K562 (cell line): ENCODE results near the gene AP2S1. TPM values are rescaled to one million over a fixed set of nuclear protein-coding genes. Genes with fewer than 3 reads are reported as not detected.
A peak's percentile ranks its signal among the peaks of the same experiment; 100 is the strongest.

Source experiments
- ATAC-seq: fragments of 200-7000 bp; cut with Tn5 transposase; 3 replicates; pipeline ENCODE4 v1.9.1; 2020; ENCODE audit warnings: moderate library complexity
- BruUV-seq: library from RNA; stranded (reverse); fragments of 400-500 nt; replicated peaks from 2 replicates; lab custom pipeline; 2021; lab: Mats Ljungman, UMichigan
- CTCF ChIA-PET: fragments of 300-600 bp; formaldehyde crosslinking; extraction: SDS; loops from one replicate; lab custom pipeline; 2021; ENCODE audit warnings: low intra/inter-chr PET ratio; lab: Yijun Ruan, JAX
- POLR2A ChIA-PET: fragments of 300-600, 350-650 bp; sonication (Branson Sonifier 250); formaldehyde crosslinking; extraction: SDS; loops from one replicate; lab custom pipeline; 2021; ENCODE audit warnings: antibody characterized with exemption, inconsistent platforms; lab: Yijun Ruan, JAX
- DNase-seq, 4 experiments: peaks; one replicate each; pipeline versions ENCODE4 v3.0.0 to v3.0.0-alpha.2; 2011 to 2018; ENCODE audit warnings: low spot score in 3 of 4, mixed read lengths in 3 of 4; ENCODE audit errors: extremely low read depth in 1 of 4
- FAIRE-seq: peaks from 2 replicates; lab custom pipeline; 2011; peaks lifted over from hg19 to GRCh38; lab: Jason Lieb, UNC
- H2AFZ ChIP-seq: 2 replicates; pipeline ENCODE4 v1.6.0; 2011; ENCODE audit warnings: low read depth, low read length, control low read depth, inconsistent platforms
- H3K27ac ChIP-seq: fragments of 200-600 bp; 3 replicates; pipeline ENCODE4 v1.8.0; 2011; ENCODE audit warnings: low read depth, mild to moderate bottlenecking, control low read depth, inconsistent platforms, low read length, moderate library complexity, mixed read lengths; ENCODE audit errors: extremely low read depth
- H3K27me3 ChIP-seq, 2 experiments: fragments of 300-600 bp in 1 of 2; 2 replicates in 1 of 2; 3 replicates in 1 of 2; pipeline versions ENCODE4 v1.6.0 to v1.8.0; 2011; ENCODE audit warnings: inconsistent platforms in 2 of 2, low read length in 2 of 2, mild to moderate bottlenecking in 1 of 2, mixed read lengths in 1 of 2, moderate library complexity in 1 of 2; ENCODE audit not compliant: control insufficient read depth in 2 of 2, insufficient read depth in 2 of 2
- H3K36me3 ChIP-seq: fragments of 300-600 bp; 3 replicates; pipeline ENCODE4 v1.8.0; 2011; ENCODE audit warnings: mild to moderate bottlenecking, low read length, inconsistent platforms; ENCODE audit not compliant: control insufficient read depth, insufficient read depth
- H3K4me1 ChIP-seq, 2 experiments: fragments of 200-600 bp in 1 of 2; replicated peaks in 1 of 2; 2 replicates in 1 of 2; 3 replicates in 1 of 2; pipeline versions ENCODE4 v1.5.1 to v1.8.0; 2011; ENCODE audit warnings: inconsistent platforms in 2 of 2, low read length in 2 of 2, mild to moderate bottlenecking in 1 of 2, mixed read lengths in 1 of 2, moderate library complexity in 1 of 2; ENCODE audit not compliant: control insufficient read depth in 2 of 2, insufficient read depth in 2 of 2
- H3K4me2 ChIP-seq: 2 replicates; pipeline ENCODE4 v1.6.1; 2011; ENCODE audit warnings: low read length, control low read depth, inconsistent platforms, mixed read lengths; ENCODE audit not compliant: insufficient read depth
- H3K4me3 ChIP-seq: fragments of 200-600 bp; sonication (generic), shearing (Covaris generic); 2 replicates; pipeline ENCODE4 v1.5.1; 2016; ENCODE audit warnings: control low read depth, inconsistent platforms
- H3K79me2 ChIP-seq: fragments of 200-600 bp; 3 replicates; pipeline ENCODE4 v1.8.0; 2011; ENCODE audit warnings: low read length, inconsistent platforms; ENCODE audit not compliant: control insufficient read depth, insufficient read depth
- H3K9ac ChIP-seq, 2 experiments: 2 replicates each; pipeline versions ENCODE4 v1.6.0 to v1.6.1; 2011; ENCODE audit warnings: low read depth in 2 of 2, low read length in 2 of 2, control low read depth in 1 of 2, inconsistent platforms in 1 of 2, mild to moderate bottlenecking in 1 of 2, mixed read lengths in 1 of 2; ENCODE audit not compliant: insufficient read depth in 1 of 2
- H3K9me1 ChIP-seq: one replicate; pipeline ENCODE4 v1.6.0; 2011; ENCODE audit warnings: inconsistent platforms, mild to moderate bottlenecking, low read length, moderate library complexity; ENCODE audit not compliant: control insufficient read depth, insufficient read depth
- H3K9me3 ChIP-seq: replicated peaks from 2 replicates; pipeline ENCODE4 v1.5.1; 2011; ENCODE audit warnings: low read depth, low read length, inconsistent platforms; ENCODE audit not compliant: control insufficient read depth, insufficient read depth
- H4K20me1 ChIP-seq: replicated peaks from 2 replicates; pipeline ENCODE4 v1.6.1; 2011; ENCODE audit warnings: low read length, inconsistent platforms, mixed read lengths; ENCODE audit not compliant: control insufficient read depth, insufficient read depth
- EP300 ChIP-seq: IDR thresholded peaks from 2 replicates; pipeline ENCODE4 v1.6.1; 2012; ENCODE audit warnings: low read length, improper control_type of control experiment
- ESRRA ChIP-seq: fragments of 450-650 bp; IDR thresholded peaks from 2 replicates; pipeline ENCODE4 v1.6.1; 2014; ENCODE audit warnings: low read depth, mild to moderate bottlenecking, moderate library complexity, borderline replicate concordance
- GABPA ChIP-seq: fragments of 200-800 bp; sonication (Bioruptor generic); conservative IDR thresholded peaks from 2 replicates; pipeline ENCODE4 v1.6.1; 2016; ENCODE audit warnings: low read depth, missing genetic modification characterization, missing compliant biosample characterization
- HCFC1 ChIP-seq: IDR thresholded peaks from 2 replicates; pipeline ENCODE4 v1.6.1; 2012; ENCODE audit warnings: low read depth, low read length, improper control_type of control experiment
- LCOR ChIP-seq: sonication (generic); formaldehyde crosslinking; IDR thresholded peaks from 2 replicates; pipeline ENCODE4 v1.8.0; 2022; ENCODE audit warnings: mild to moderate bottlenecking, missing genetic modification reagents
- NELFE ChIP-seq: IDR thresholded peaks from 2 replicates; pipeline ENCODE4 v1.6.1; 2011; ENCODE audit warnings: mild to moderate bottlenecking; ENCODE audit not compliant: insufficient read depth, insufficient read length
- TCF7L2 ChIP-seq: fragments of 150-350 bp; IDR thresholded peaks from 2 replicates; pipeline ENCODE4 v1.6.1; 2016; ENCODE audit warnings: low read depth, mild to moderate bottlenecking, low read length, moderate library complexity
- ZNF133 ChIP-seq: fragments of 250-450 bp; sonication (Bioruptor Pico); IDR thresholded peaks from 2 replicates; pipeline ENCODE4 v1.4.0; 2020; ENCODE audit warnings: mild to moderate bottlenecking
- ZNF384 ChIP-seq: IDR thresholded peaks from 2 replicates; pipeline ENCODE4 v1.6.1; 2012; ENCODE audit warnings: low read depth, low read length, improper control_type of control experiment
- WGBS: fragments of 100-300 bp; shearing (Covaris generic); methylation state at CpG from one replicate; pipeline ENCODE4 v1.1.6; 2016; ENCODE audit warnings: low coverage, mixed read lengths; ENCODE audit not compliant: insufficient coverage; ENCODE audit errors: missing lambda C conversion rate; 5-methylcytosine and 5-hydroxymethylcytosine counted together
- in situ Hi-C: fragments of 300-500 bp; cut with MboI; formaldehyde crosslinking; loops from 4 replicates; pipeline ENCODE4 v1.15.0; 2018; ENCODE audit warnings: inconsistent platforms, mixed read lengths
- intact Hi-C: fragments of 100-400 bp; cut with micrococcal nuclease; formaldehyde crosslinking; loops from 2 replicates; pipeline ENCODE4 v1.14.2; 2022
- polyA plus RNA-seq, 8 experiments: library from polyadenylated mRNA; depleted of rRNA in 4 of 8; stranded (reverse) in 5 of 8; unstranded in 3 of 8; fragments of >200 nt; fragmentation: Nextera tagmentation in 2 of 8; fragmentation: Illumina TruSeq in 1 of 8; extraction: Ambion mirVana in 2 of 8; extraction: Trizol in 1 of 8; gene quantifications; 2 replicates each; pipeline versions ENCODE4 v1.2.1 to v1.2.3, GENCODE V29; 2011 to 2014; ENCODE audit warnings: inconsistent platforms in 1 of 8, missing spikeins in 1 of 8
- total RNA-seq, 7 experiments: library from RNA; depleted of rRNA in 6 of 7; stranded (reverse); fragments of >200 nt in 6 of 7; fragmentation: Illumina TruSeq in 2 of 7; extraction: Trizol in 2 of 7; gene quantifications; 2 replicates each; pipeline versions ENCODE4 v1.2.1 to v1.2.3, GENCODE V29; 2011 to 2021; ENCODE audit warnings: low replicate concordance in 1 of 7

Gene AP2S1
- total and polyA plus RNA-seq, 9 of the 15 experiments (the other 6 are each of a cell fraction or from before 2014, with no cell fraction given): 32.4 to 294 (median 136) TPM

GRCh38 chr19:46898731-46899130 is 48.1 kb upstream of the AP2S1 start:
- Histone ChIP-seq H3K9me3 (no peaks in the 10 kb centered on the region), H3K4me1 (peaks cover 3 to 14% of the 10 kb centered on the region in 2 experiments), H3K79me2 (peaks cover 69% of the 10 kb centered on the region), H2AFZ (no peak overlapping the region), H3K36me3 (no peaks in the 10 kb centered on the region), H3K9ac (no peak overlapping the region), H3K4me3 (no peak overlapping the region), H3K27ac (no peak overlapping the region), H3K4me2 (no peak overlapping the region), H3K27me3 (no peaks in the 10 kb centered on the region), H4K20me1 (peaks cover 18% of the 10 kb centered on the region), H3K9me1 (no peaks in the 10 kb centered on the region)
- BruUV-seq: no TSS peak
- 55% methylated on average over 5 of the region's 5 CpGs for WGBS
- POLR2A ChIA-PET: interaction anchor here (0.6 to 1.4 kb wide), 8 partner anchors 10 to 233 kb away, joined by 3 read pairs; no protein-coding TSS in a partner anchor
- no peak for DNase-seq
- peak; percentile 19 for FAIRE-seq
- TF ChIP-seq HCFC1 (peak; percentile 54; the same call in 1 of the 2 replicates), TCF7L2 (no peak)
- in situ Hi-C loops: no loop called here
- no peak; the same call in 1 of the 3 replicates for ATAC-seq
- intact Hi-C loops: no loop called here
- CTCF ChIA-PET: no interaction called here

GRCh38 chr19:46896076-46896794 is 45.6 kb upstream of the AP2S1 start:
- Histone ChIP-seq H3K9me3 (no peaks in the 10 kb centered on the region), H3K27me3 (no peaks in the 10 kb centered on the region), H3K9ac (no peak overlapping the region), H3K9me1 (no peaks in the 10 kb centered on the region), H3K4me3 (no peak overlapping the region), H3K27ac (no peak overlapping the region), H3K79me2 (peaks cover 74% of the 10 kb centered on the region), H3K4me1 (peaks cover 0 to 17% of the 10 kb centered on the region in 2 experiments; a peak in 3 of 5 replicates), H4K20me1 (no peaks in the 10 kb centered on the region; the same call in 1 of the 2 replicates), H2AFZ (no peak overlapping the region), H3K36me3 (no peaks in the 10 kb centered on the region), H3K4me2 (no peak overlapping the region)
- TF ChIP-seq ZNF133 (no peak), GABPA (no peak), EP300 (no peak), LCOR (CRISPR knock-in tag) (no peak), NELFE (no peak), ZNF384 (no peak), ESRRA (peak; percentile 46; the same call in 1 of the 2 replicates)
- intact Hi-C loops (no loop called here), in situ Hi-C loops (no loop called here)
- no peak for DNase-seq
- ChIA-PET POLR2A (interaction anchor here (0.6 to 1.9 kb wide), 6 partner anchors 10 to 47 kb away, joined by 3 to 7 read pairs (median 4); no protein-coding TSS in a partner anchor), CTCF (no interaction called here)
- WGBS: 75% methylated on average over 10 of the region's 10 CpGs
- no peak for ATAC-seq
- FAIRE-seq: no peak
- BruUV-seq: no TSS peak
